Right atrium auricular region (tissue), 2 donors: ENCODE measurements around the gene PGF. TPM values are rescaled to one million over a fixed set of nuclear protein-coding genes. Genes with fewer than 3 reads are reported as not detected.
A peak's percentile ranks its signal among the peaks of the same experiment; 100 is the strongest.

Source experiments
- DNase-seq: peaks from one replicate; pipeline ENCODE4 v3.0.0-alpha.2; 2019; ENCODE audit warnings: low spot score
- H3K27ac ChIP-seq, 2 donors: fragments of 200-600 bp; sonication (generic); 1 replicate in 1 of 2; 2 replicates in 1 of 2; pipeline ENCODE4 v1.5.1; 2016 to 2019
- H3K27me3 ChIP-seq, 2 donors: fragments of 200-600 bp; sonication (generic); one replicate each; pipeline versions ENCODE4 v1.5.1 to v1.6.0; 2017 to 2019
- H3K36me3 ChIP-seq: fragments of 200-600 bp; sonication (generic); one replicate; pipeline ENCODE4 v1.5.1; 2016
- H3K4me1 ChIP-seq, 2 donors: fragments of 200-600 bp; sonication (generic); one replicate each; pipeline versions ENCODE4 v1.5.1 to v1.6.0; 2017 to 2019
- H3K4me3 ChIP-seq, 2 donors: fragments of 200-600 bp; sonication (generic); 1 replicate in 1 of 2; 2 replicates in 1 of 2; pipeline ENCODE4 v1.5.1; 2017 to 2019; ENCODE audit warnings: mild to moderate bottlenecking in 1 of 2, moderate library complexity in 1 of 2
- H3K9me3 ChIP-seq, 2 donors: fragments of 200-600 bp; sonication (generic); one replicate each; pipeline ENCODE4 v1.5.1; 2019
- CTCF ChIP-seq, 2 donors: fragments of 200-600 bp; sonication (generic); IDR thresholded peaks; one replicate each; pipeline ENCODE4 v1.5.1; 2019; ENCODE audit warnings: antibody characterized with exemption in 2 of 2
- total RNA-seq, 2 donors: library from RNA; depleted of rRNA; stranded (reverse); fragments of >200 nt; gene quantifications; one replicate each; pipeline ENCODE4 v1.1.0, GENCODE V29; 2016

Gene PGF
- total RNA-seq, 2 donors from 2014 or later = 3.3 to 7.0 TPM

- Histone ChIP-seq H3K4me1 (peaks cover 0 to 41% of the 10 kb centered on the region in 2 donors), H3K36me3 (peaks cover 17% of the 10 kb centered on the region), H3K27me3 (no peaks in the 10 kb centered on the region), H3K27ac (no peak overlapping the region), H3K4me3 (no peak overlapping the region), H3K9me3 (no peaks in the 10 kb centered on the region)
- no peak for DNase-seq
- TF ChIP-seq CTCF (IDR thresholded peaks at IDR 0.05) = no peak
Measured at GRCh38 chr14:74906925-74907521, 48.4 kb downstream of the PGF start.

GRCh38 chr14:74905595-74906142 lies 49.7 kb downstream of the PGF start:
- H3K27ac ChIP-seq = no peak overlapping the region

GRCh38 chr14:74904635-74905503 lies 50.5 kb downstream of the PGF start:
- Histone ChIP-seq H3K27ac (no peak overlapping the region), H3K4me1 (peaks cover 0 to 41% of the 10 kb centered on the region in 2 donors), H3K27me3 (no peaks in the 10 kb centered on the region), H3K9me3 (no peaks in the 10 kb centered on the region), H3K36me3 (peaks cover 39% of the 10 kb centered on the region), H3K4me3 (no peak overlapping the region)
- DNase-seq = no peak
- no peak for TF ChIP-seq CTCF (IDR thresholded peaks at IDR 0.05)

More at GRCh38 chr14:74905595-74906142, 49.7 kb downstream of the PGF start:
- peak; percentile 95 for TF ChIP-seq CTCF (IDR thresholded peaks at IDR 0.05)
- H3K27me3 ChIP-seq = no peaks in the 10 kb centered on the region
- peak; percentile 75 for DNase-seq
- peaks cover 31% of the 10 kb centered on the region for H3K36me3 ChIP-seq
- no peaks in the 10 kb centered on the region for H3K9me3 ChIP-seq
- H3K4me3 ChIP-seq = no peak overlapping the region
- H3K4me1 ChIP-seq = peaks cover 0 to 41% of the 10 kb centered on the region in 2 donors

- Histone ChIP-seq H3K27me3 (no peaks in the 10 kb centered on the region), H3K9me3 (no peaks in the 10 kb centered on the region), H3K27ac (no peak overlapping the region), H3K36me3 (peaks cover 56% of the 10 kb centered on the region), H3K4me1 (peaks cover 0 to 36% of the 10 kb centered on the region in 2 donors), H3K4me3 (no peak overlapping the region)
- DNase-seq = no peak
- TF ChIP-seq CTCF (IDR thresholded peaks at IDR 0.05) = no peak
Measured at GRCh38 chr14:74902941-74903705, 52.3 kb downstream of the PGF start.

GRCh38 chr14:74898694-74899093 lies 56.7 kb downstream of the PGF start:
- no peak for TF ChIP-seq CTCF (IDR thresholded peaks at IDR 0.05)
- DNase-seq = no peak
- Histone ChIP-seq H3K27ac (peak overlapping the region in 1 of 2 donors; percentile 49), H3K9me3 (no peaks in the 10 kb centered on the region), H3K4me1 (peaks cover 0 to 23% of the 10 kb centered on the region in 2 donors), H3K36me3 (peaks cover 100% of the 10 kb centered on the region), H3K27me3 (no peaks in the 10 kb centered on the region), H3K4me3 (no peak overlapping the region)
